ENCODE measurements around the gene TSC1.

The TSC1 gene

DNA sequence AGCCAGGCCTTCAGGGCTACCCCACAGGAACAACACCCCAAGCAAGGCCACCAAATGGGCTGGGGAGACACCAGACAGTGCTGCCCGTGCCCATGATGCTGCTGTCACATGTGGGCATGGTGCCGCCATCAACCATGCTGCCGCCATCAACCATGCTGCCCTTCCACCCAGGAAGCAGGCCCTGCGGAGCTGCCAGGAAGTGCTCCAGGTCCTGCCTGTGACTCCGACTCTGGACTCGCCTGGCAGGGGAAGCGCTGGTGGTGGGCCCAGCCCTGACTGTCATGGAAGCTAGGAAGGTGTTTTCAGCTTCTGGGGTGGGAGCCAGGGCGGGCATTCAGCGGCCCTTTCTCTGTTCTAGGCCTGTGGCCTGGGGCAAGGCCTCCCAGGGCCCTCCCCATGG lies 75.2 kb downstream of the TSC1 start:
- TF ChIP-seq, protein P1, sequence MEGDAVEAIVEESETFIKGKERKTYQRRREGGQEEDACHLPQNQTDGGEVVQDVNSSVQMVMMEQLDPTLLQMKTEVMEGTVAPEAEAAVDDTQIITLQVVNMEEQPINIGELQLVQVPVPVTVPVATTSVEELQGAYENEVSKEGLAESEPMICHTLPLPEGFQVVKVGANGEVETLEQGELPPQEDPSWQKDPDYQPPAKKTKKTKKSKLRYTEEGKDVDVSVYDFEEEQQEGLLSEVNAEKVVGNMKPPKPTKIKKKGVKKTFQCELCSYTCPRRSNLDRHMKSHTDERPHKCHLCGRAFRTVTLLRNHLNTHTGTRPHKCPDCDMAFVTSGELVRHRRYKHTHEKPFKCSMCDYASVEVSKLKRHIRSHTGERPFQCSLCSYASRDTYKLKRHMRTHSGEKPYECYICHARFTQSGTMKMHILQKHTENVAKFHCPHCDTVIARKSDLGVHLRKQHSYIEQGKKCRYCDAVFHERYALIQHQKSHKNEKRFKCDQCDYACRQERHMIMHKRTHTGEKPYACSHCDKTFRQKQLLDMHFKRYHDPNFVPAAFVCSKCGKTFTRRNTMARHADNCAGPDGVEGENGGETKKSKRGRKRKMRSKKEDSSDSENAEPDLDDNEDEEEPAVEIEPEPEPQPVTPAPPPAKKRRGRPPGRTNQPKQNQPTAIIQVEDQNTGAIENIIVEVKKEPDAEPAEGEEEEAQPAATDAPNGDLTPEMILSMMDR (IDR thresholded peaks at IDR 0.05; ENCODE audit: extremely low read depth, insufficient read depth, missing control alignments), result no peak
- in situ Hi-C loops (cut with MboI; ENCODE audit: low pct_unique_long_range_greater_than_20kb, low sequenced_read_pairs, unreplicated experiment), result no loop called here
- DNase-seq (ENCODE audit: low spot score), result no peak

- in situ Hi-C loops (cut with MboI; ENCODE audit: low pct_unique_long_range_greater_than_20kb, low sequenced_read_pairs, unreplicated experiment), result no loop called here
- DNase-seq (ENCODE audit: low spot score), result no peak
Observed at GRCh38 chr9:132866898-132867297, 77.5 kb downstream of the TSC1 start.

GRCh38 chr9:132864691-132865090 lies 79.7 kb downstream of the TSC1 start:
- TF ChIP-seq, protein P1 (IDR thresholded peaks at IDR 0.05; ENCODE audit: extremely low read depth, insufficient read depth, missing control alignments), result no peak
- in situ Hi-C loops (cut with MboI; ENCODE audit: low pct_unique_long_range_greater_than_20kb, low sequenced_read_pairs, unreplicated experiment), result no loop called here
- DNase-seq (ENCODE audit: low spot score), result no peak

More at GRCh38 chr9:132866898-132867297, 77.5 kb downstream of the TSC1 start:
- TF ChIP-seq, protein P1 (IDR thresholded peaks at IDR 0.05; ENCODE audit: extremely low read depth, insufficient read depth, missing control alignments), result no peak

DNA sequence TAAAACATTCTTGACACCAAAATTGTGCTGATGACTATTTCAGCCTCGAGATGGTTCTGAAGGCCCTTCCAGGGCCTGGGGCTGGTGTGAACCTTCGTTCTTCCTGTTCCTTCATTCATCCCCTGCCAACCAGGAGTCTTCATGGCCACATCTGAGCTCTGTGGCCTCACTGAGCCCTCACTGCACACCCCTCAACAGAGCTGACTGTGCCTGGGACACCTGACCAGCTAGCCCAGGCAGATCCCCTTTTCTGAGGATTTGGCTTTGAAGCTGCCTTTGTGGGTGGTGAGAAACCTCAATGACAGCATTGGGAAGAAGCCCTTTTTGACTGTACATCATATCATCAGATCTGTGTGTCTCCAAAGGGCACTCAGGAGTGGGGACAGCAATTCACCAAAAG lies 80.1 kb downstream of the TSC1 start:
- in situ Hi-C loops (cut with MboI; ENCODE audit: low pct_unique_long_range_greater_than_20kb, low sequenced_read_pairs, unreplicated experiment), result no loop called here
- DNase-seq (ENCODE audit: low spot score), result no peak
- TF ChIP-seq, protein P1 (IDR thresholded peaks at IDR 0.05; ENCODE audit: extremely low read depth, insufficient read depth, missing control alignments), result no peak

- DNase-seq (ENCODE audit: low spot score), result no peak
- in situ Hi-C loops (cut with MboI; ENCODE audit: low pct_unique_long_range_greater_than_20kb, low sequenced_read_pairs, unreplicated experiment), result no loop called here
- TF ChIP-seq, protein P1 (IDR thresholded peaks at IDR 0.05; ENCODE audit: extremely low read depth, insufficient read depth, missing control alignments), result no peak
Observed at GRCh38 chr9:132863096-132863495, 81.3 kb downstream of the TSC1 start.

DNA sequence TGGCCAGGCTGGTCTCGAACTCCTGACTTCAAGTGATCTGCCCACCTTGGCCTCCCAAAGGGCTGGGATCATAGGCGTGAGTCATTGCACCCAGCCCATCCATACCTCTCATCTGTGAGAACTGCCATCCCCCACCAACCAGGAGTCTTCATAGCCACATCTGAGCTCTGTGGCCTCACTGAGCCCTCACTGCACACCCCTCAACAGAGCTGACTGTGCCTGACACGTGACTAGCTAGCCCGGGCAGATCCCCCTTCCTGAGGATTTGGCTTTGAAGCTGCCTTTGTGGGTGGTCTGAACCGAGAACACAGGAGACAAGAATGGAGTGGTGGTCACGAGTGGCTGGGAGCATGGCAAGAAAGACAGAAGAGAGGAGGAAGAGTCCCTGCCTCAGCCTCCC lies 81.9 kb downstream of the TSC1 start:
- TF ChIP-seq, protein P1 (IDR thresholded peaks at IDR 0.05; ENCODE audit: extremely low read depth, insufficient read depth, missing control alignments), result no peak
- no peak for DNase-seq (ENCODE audit: low spot score)
- in situ Hi-C loops (cut with MboI; ENCODE audit: low pct_unique_long_range_greater_than_20kb, low sequenced_read_pairs, unreplicated experiment), result no loop called here

DNA sequence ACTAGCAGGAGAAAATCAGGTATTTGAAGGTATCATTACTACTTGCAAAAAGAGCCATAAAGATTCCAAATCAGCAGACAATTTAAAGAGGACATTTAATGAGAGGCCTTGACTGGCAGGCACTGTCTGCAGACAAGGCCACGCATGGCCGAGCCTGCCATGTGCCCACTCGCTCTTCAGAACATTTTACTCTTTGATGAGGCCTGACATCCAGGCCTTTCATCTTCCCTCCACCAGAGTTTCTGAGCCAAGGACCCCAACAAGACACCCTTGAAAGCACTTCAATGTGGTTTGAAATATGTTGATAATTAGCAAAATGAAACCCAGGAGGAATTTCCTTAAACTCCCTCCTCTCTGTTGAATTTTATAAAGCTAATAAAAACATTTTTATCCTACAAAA lies 82.8 kb downstream of the TSC1 start:
- DNase-seq (ENCODE audit: low spot score), result no peak
- TF ChIP-seq, protein P1 (IDR thresholded peaks at IDR 0.05; ENCODE audit: extremely low read depth, insufficient read depth, missing control alignments), result no peak

More for the DNA sequence above, 82.8 kb downstream of the TSC1 start:
- in situ Hi-C loops (cut with MboI; ENCODE audit: low pct_unique_long_range_greater_than_20kb, low sequenced_read_pairs, unreplicated experiment), result no loop called here

Measured in GM13977 (cell line).